Mesendoderm (in vitro differentiated cells): ENCODE data around the gene OR51I2.

ENCODE experiments used
- DNase-seq: peaks from one replicate; pipeline ENCODE4 v3.0.0; 2013
- H2AK5ac ChIP-seq: 2 replicates; pipeline ENCODE4 v1.6.1; 2013; ENCODE audit warnings: low read length, inconsistent platforms
- H2BK120ac ChIP-seq: 2 replicates; pipeline ENCODE4 v1.6.1; 2013; ENCODE audit warnings: low read depth, mild to moderate bottlenecking, low read length, moderate library complexity, mixed read lengths
- H2BK15ac ChIP-seq: replicated peaks from 2 replicates; pipeline ENCODE4 v1.6.1; 2013; ENCODE audit warnings: low read depth, mild to moderate bottlenecking, moderate library complexity
- H2BK5ac ChIP-seq: 2 replicates; pipeline ENCODE4 v1.6.1; 2013; ENCODE audit warnings: low read length, inconsistent platforms
- H3K18ac ChIP-seq: 2 replicates; pipeline ENCODE4 v1.6.1; 2013; ENCODE audit warnings: mild to moderate bottlenecking, low read length, mixed read lengths
- H3K23ac ChIP-seq: one replicate; pipeline ENCODE4 v1.6.1; 2013; ENCODE audit warnings: low read length
- H3K27ac ChIP-seq: 2 replicates; pipeline ENCODE4 v1.5.1; 2013; ENCODE audit warnings: low read depth, mild to moderate bottlenecking, inconsistent platforms, low read length, moderate library complexity
- H3K27me3 ChIP-seq: 2 replicates; pipeline ENCODE4 v1.6.1; 2013; ENCODE audit warnings: low read length, control low read depth, mild to moderate bottlenecking, inconsistent platforms; ENCODE audit not compliant: insufficient read depth, poor library complexity
- H3K36me3 ChIP-seq: 2 replicates; pipeline ENCODE4 v1.6.1; 2013; ENCODE audit warnings: low read length, inconsistent platforms; ENCODE audit not compliant: control insufficient read depth, insufficient read depth
- H3K4ac ChIP-seq: one replicate; pipeline ENCODE4 v1.6.1; 2013; ENCODE audit warnings: low read depth, mild to moderate bottlenecking, low read length, moderate library complexity
- H3K4me1 ChIP-seq: 2 replicates; pipeline ENCODE4 v1.6.1; 2013; ENCODE audit warnings: low read depth, low read length, inconsistent platforms; ENCODE audit not compliant: control insufficient read depth
- H3K4me2 ChIP-seq: 2 replicates; pipeline ENCODE4 v1.6.1; 2013; ENCODE audit warnings: low read length
- H3K4me3 ChIP-seq: 2 replicates; pipeline ENCODE4 v1.5.1; 2013; ENCODE audit warnings: mild to moderate bottlenecking, low read length
- H3K56ac ChIP-seq: one replicate; pipeline ENCODE4 v1.6.1; 2013; ENCODE audit warnings: low read length
- H3K79me1 ChIP-seq: 2 replicates; pipeline ENCODE4 v1.6.1; 2013; ENCODE audit warnings: low read length, inconsistent platforms
- H3K79me2 ChIP-seq: 2 replicates; pipeline ENCODE4 v1.6.1; 2013; ENCODE audit warnings: mild to moderate bottlenecking, low read length; ENCODE audit not compliant: control insufficient read depth, insufficient read depth
- H3K9ac ChIP-seq: 2 replicates; pipeline ENCODE4 v1.6.1; 2013; ENCODE audit warnings: low read length, inconsistent platforms
- H4K5ac ChIP-seq: one replicate; pipeline ENCODE4 v1.6.1; 2013; ENCODE audit warnings: low read length
- H4K8ac ChIP-seq: one replicate; pipeline ENCODE4 v1.6.1; 2013; ENCODE audit warnings: low read depth, mild to moderate bottlenecking, control low read depth, low read length, moderate library complexity
- WGBS: extraction: QIAGEN DNeasy Blood & Tissue Kit; methylation state at CpG from one replicate; pipeline ENCODE4 v1.1.7; 2013; ENCODE audit warnings: low lambda C conversion rate, missing lambda C conversion rate; ENCODE audit not compliant: insufficient coverage; ENCODE audit errors: extremely low coverage; 5-methylcytosine and 5-hydroxymethylcytosine counted together

OR51I2 gene

GRCh38 chr11:5443835-5444393 lies 5.2 kb upstream of the OR51I2 start:
- H3K4me1 ChIP-seq = no peaks in the 10 kb centered on the region
- no peak for DNase-seq
- no peak overlapping the region for H3K27ac ChIP-seq
- no peaks in the 10 kb centered on the region for H3K27me3 ChIP-seq
- H3K79me1 ChIP-seq = no peaks in the 10 kb centered on the region
- H3K18ac ChIP-seq = no peak overlapping the region
- H2BK15ac ChIP-seq = no peak overlapping the region
- H3K79me2 ChIP-seq = no peaks in the 10 kb centered on the region
- H3K23ac ChIP-seq = no peak overlapping the region
- no peak overlapping the region for H4K5ac ChIP-seq
- 100% methylated on average over 1 of the region's 2 CpGs for WGBS
- no peak overlapping the region for H2BK120ac ChIP-seq
- H2AK5ac ChIP-seq = no peak overlapping the region
- H3K4me2 ChIP-seq = no peak overlapping the region
- H3K4ac ChIP-seq = no peak overlapping the region
- no peak overlapping the region for H3K9ac ChIP-seq
- H3K4me3 ChIP-seq = no peak overlapping the region
- H2BK5ac ChIP-seq = no peak overlapping the region
- H3K36me3 ChIP-seq = no peaks in the 10 kb centered on the region
- H3K56ac ChIP-seq = no peak overlapping the region
- H4K8ac ChIP-seq = no peak overlapping the region

GRCh38 chr11:5449432-5449831 lies 309 bp downstream of the OR51I2 start:
- Histone ChIP-seq H3K4me1 (no peaks in the 10 kb centered on the region), H3K9ac (no peak overlapping the region), H4K8ac (no peak overlapping the region), H3K4me3 (no peak overlapping the region), H3K27me3 (no peaks in the 10 kb centered on the region), H2BK120ac (no peak overlapping the region), H3K79me2 (no peaks in the 10 kb centered on the region), H3K4me2 (no peak overlapping the region), H2BK5ac (no peak overlapping the region), H3K4ac (no peak overlapping the region), H3K27ac (no peak overlapping the region), H3K23ac (no peak overlapping the region), H4K5ac (no peak overlapping the region), H2BK15ac (no peak overlapping the region), H3K18ac (no peak overlapping the region), H2AK5ac (no peak overlapping the region), H3K79me1 (no peaks in the 10 kb centered on the region), H3K56ac (no peak overlapping the region), H3K36me3 (no peaks in the 10 kb centered on the region)
- DNase-seq = no peak
- WGBS = no CpG with 5 or more reads among the region's 4 CpGs

GRCh38 chr11:5460983-5461621 lies 12.0 kb downstream of the OR51I2 start:
- Histone ChIP-seq H2BK15ac (no peak overlapping the region), H3K79me2 (no peaks in the 10 kb centered on the region), H2AK5ac (no peak overlapping the region), H3K23ac (no peak overlapping the region), H3K27ac (no peak overlapping the region), H3K36me3 (no peaks in the 10 kb centered on the region), H3K9ac (no peak overlapping the region), H3K79me1 (no peaks in the 10 kb centered on the region), H2BK120ac (no peak overlapping the region), H3K4ac (no peak overlapping the region), H3K4me1 (no peaks in the 10 kb centered on the region), H4K5ac (no peak overlapping the region), H3K18ac (no peak overlapping the region), H2BK5ac (no peak overlapping the region), H3K4me3 (no peak overlapping the region), H3K56ac (no peak overlapping the region), H4K8ac (no peak overlapping the region), H3K4me2 (no peak overlapping the region), H3K27me3 (no peaks in the 10 kb centered on the region)
- WGBS = no CpG with 5 or more reads among the region's 14 CpGs
- no peak for DNase-seq

- Histone ChIP-seq H3K4me1 (no peaks in the 10 kb centered on the region), H3K56ac (no peak overlapping the region), H2BK120ac (no peak overlapping the region), H2BK15ac (no peak overlapping the region), H3K4me3 (no peak overlapping the region), H4K8ac (no peak overlapping the region), H2BK5ac (no peak overlapping the region), H3K27ac (no peak overlapping the region), H2AK5ac (no peak overlapping the region), H3K79me1 (no peaks in the 10 kb centered on the region), H3K4ac (no peak overlapping the region), H3K79me2 (no peaks in the 10 kb centered on the region), H4K5ac (no peak overlapping the region), H3K4me2 (no peak overlapping the region), H3K36me3 (no peaks in the 10 kb centered on the region), H3K18ac (no peak overlapping the region), H3K27me3 (no peaks in the 10 kb centered on the region), H3K23ac (no peak overlapping the region), H3K9ac (no peak overlapping the region)
- WGBS = no CpG with 5 or more reads among the region's 2 CpGs
- DNase-seq = no peak
Observed at GRCh38 chr11:5467527-5467926, 18.4 kb downstream of the OR51I2 start.

- no peak for DNase-seq
- H2BK120ac ChIP-seq = no peak overlapping the region
- H3K79me1 ChIP-seq = no peaks in the 10 kb centered on the region
- no peaks in the 10 kb centered on the region for H3K27me3 ChIP-seq
- H2BK5ac ChIP-seq = no peak overlapping the region
- H3K18ac ChIP-seq = no peak overlapping the region
- H3K4me2 ChIP-seq = no peak overlapping the region
- no peak overlapping the region for H4K8ac ChIP-seq
- no peak overlapping the region for H3K4ac ChIP-seq
- H3K79me2 ChIP-seq = no peaks in the 10 kb centered on the region
- no peak overlapping the region for H2BK15ac ChIP-seq
- H3K23ac ChIP-seq = no peak overlapping the region
- no peak overlapping the region for H2AK5ac ChIP-seq
- H3K4me3 ChIP-seq = no peak overlapping the region
- no peak overlapping the region for H4K5ac ChIP-seq
- no peaks in the 10 kb centered on the region for H3K4me1 ChIP-seq
- H3K36me3 ChIP-seq = no peaks in the 10 kb centered on the region
- H3K27ac ChIP-seq = no peak overlapping the region
- no peak overlapping the region for H3K56ac ChIP-seq
- no peak overlapping the region for H3K9ac ChIP-seq
Observed at GRCh38 chr11:5473921-5474320, 24.8 kb downstream of the OR51I2 start.
